ENCODE results near the gene NDUFAF2.
"Not testable (repeated sequence)": the region's sequence is repeated elsewhere in the genome, so short reads cannot be mapped to it uniquely, and the experiment has no call there.

Gene NDUFAF2

GRCh38 chr5:60993425-60993824 lies 48.4 kb downstream of the NDUFAF2 start:
- DNase-seq (ENCODE audit: low read depth) = no peak

DNA sequence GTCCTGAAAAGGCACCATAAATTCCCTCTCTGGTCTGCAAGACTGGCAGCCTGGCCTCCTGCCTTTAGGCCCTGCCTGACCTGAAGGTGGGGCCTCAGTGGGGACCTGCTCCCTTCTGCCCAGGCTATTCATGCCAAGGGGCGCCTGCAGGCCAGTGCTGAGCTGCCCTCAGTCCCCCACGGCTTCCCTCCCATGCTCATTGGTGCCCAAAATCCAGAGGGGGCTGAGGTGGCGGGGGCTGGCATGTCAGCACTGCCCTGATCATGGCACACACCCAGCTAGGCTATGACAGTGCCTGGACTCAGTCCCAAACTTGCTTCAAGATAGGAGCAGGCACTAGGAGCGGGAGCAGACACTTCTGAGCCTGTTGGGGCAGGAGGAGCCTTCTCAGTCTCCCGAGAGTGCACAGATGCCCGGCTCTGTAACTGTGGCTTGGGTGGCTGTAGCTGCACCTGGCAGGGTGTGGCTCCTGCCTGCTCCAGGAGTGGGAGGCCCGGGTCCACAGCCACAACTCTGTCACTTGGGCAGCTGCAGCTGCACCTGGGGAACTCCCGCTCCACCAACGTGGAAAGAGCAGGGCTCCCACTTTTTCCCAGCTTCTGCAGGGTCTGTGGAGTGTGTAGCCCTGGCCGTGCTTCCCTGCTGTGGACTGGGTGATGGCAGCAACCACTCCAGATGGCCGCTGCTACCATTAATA lies 49.0 kb downstream of the NDUFAF2 start:
- DNase-seq (ENCODE audit: low read depth) = no peak

DNA sequence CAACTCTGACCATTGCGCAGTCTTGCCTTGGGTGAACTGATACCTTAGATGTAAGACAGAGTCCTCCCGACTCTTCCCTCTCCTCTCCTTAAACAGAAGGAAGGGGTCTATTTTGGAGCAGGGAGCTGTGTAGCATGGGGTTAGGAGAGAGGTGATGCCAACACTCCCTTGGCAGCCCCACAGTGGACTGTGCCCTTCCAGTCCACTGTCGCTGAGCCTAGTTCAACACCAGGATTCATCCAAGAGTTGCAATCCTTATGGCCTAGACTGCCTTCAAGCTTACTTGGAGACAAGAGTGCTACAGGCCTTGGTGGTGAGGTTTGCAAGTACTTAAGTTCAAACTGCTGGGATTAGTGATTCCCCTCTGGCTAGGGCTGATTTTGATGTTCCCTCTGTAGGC lies 51.4 kb downstream of the NDUFAF2 start:
- no peak for DNase-seq (ENCODE audit: low read depth)

- no peak for DNase-seq (ENCODE audit: low read depth)
These were observed 52.7 kb downstream of the NDUFAF2 start for GRCh38 chr5:60997721-60998120.

- DNase-seq (ENCODE audit: low read depth) = peak; percentile 6
These were observed 55.9 kb downstream of the NDUFAF2 start for GRCh38 chr5:61000887-61001286.

GRCh38 chr5:61001647-61002046 lies 56.6 kb downstream of the NDUFAF2 start:
- no peak for DNase-seq (ENCODE audit: low read depth)

- no peak for DNase-seq (ENCODE audit: low read depth)
These were observed 57.8 kb downstream of the NDUFAF2 start for GRCh38 chr5:61002611-61003355.

DNA sequence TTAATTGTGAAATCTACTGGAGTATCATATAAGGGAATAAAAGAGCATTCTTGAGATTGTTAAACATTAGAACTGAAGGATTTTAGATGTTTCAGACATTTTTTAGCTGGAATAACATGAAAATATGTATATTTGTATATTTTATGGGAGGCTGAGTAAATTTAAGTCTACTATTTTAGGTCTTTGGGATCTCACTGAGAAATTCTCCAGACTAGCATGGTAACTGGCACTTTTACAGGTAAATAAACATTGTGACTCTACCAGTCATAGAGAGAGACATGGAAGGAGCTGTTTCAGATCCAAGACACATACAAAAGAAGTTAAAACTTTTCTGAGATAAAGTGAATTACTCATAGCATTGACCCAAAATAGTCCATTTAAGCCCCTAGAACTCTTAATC lies 59.4 kb downstream of the NDUFAF2 start:
- DNase-seq (ENCODE audit: low read depth) = no peak

GRCh38 chr5:61009907-61010306 lies 64.9 kb downstream of the NDUFAF2 start:
- no peak for DNase-seq (ENCODE audit: low read depth)

GRCh38 chr5:61010467-61011454 lies 65.8 kb downstream of the NDUFAF2 start:
- no peak for DNase-seq (ENCODE audit: low read depth)

DNA sequence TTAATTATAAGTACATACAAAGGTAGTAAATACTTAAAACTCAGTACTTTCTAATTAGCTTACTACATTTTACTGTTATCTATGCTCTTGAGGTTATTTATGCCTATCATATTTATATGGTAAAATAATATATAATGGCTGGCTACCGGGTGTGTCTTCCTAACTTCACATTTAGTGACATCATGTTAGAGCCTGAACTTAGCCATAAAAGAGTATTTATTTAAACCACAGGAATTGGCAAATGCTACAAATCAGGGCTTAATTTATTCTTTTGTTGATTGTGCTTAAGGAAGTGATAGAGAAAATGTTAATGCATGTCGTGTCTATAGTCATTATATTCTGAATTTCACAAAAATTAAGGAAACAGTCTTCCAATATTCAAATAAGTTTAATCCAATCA lies 73.1 kb downstream of the NDUFAF2 start:
- no peak for DNase-seq (ENCODE audit: low read depth)

GRCh38 chr5:61019642-61020041 lies 74.6 kb downstream of the NDUFAF2 start:
- DNase-seq (ENCODE audit: low read depth) = no peak

DNA sequence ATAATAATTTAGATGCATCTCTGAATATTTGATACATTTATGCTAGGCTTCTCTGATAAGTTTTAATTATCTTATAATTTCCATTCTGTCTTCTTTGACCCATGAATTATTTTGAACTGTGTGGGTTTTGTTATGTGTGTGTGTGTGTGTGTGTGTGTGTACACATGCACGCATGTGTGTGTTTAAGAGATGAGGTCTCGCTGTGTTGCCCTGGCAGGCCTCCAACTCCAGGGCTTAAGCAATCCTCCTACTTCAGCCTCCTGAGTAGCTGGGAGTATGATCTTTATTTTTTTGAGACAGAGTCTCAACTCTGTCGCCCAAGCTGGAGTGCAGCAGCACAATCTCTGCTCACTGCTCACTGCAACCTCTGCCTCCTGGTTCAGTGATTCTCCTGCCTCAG lies 75.4 kb downstream of the NDUFAF2 start:
- DNase-seq (ENCODE audit: low read depth) = no peak

GRCh38 chr5:61023131-61023530 lies 78.1 kb downstream of the NDUFAF2 start:
- DNase-seq (ENCODE audit: low read depth) = no peak

GRCh38 chr5:61026004-61026403 lies 81.0 kb downstream of the NDUFAF2 start:
- no peak for DNase-seq (ENCODE audit: low read depth)

DNA sequence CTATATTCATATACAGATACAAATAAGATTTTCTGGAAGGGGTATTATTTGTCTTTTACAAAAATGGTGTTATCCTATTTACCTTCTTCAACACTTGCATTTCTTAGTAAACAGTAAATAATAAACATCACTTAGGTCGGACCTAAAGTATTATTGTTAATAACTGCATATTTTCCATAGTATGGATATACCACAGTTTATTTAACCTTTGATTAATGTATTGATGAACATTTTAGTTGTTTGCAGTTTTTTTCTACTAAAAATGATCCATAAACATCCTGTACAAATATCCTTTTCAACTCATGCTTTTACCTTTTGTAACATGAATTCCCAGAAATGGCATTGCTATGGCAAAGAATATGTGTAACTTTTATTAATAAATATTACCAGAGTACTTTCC lies 83.4 kb downstream of the NDUFAF2 start:
- DNase-seq (ENCODE audit: low read depth) = no peak

- DNase-seq (ENCODE audit: low read depth) = no peak
These were observed 84.6 kb downstream of the NDUFAF2 start for GRCh38 chr5:61029456-61030162.

DNA sequence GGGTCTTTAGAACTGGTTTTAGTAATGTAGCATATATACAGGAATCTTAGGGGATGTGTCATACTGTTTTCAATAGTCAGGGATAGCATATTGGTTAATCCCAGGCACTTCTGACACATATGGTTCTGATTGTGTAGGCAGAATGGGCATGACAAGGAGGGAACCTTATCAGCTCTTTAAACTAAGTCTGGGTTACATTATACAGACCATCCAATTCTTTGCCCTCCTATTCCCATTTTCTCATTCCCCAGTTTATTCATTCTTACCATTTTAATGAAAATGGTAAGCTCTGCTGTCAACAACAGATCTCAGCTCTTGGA lies 85.1 kb downstream of the NDUFAF2 start:
- DNase-seq (ENCODE audit: low read depth) = no peak

DNA sequence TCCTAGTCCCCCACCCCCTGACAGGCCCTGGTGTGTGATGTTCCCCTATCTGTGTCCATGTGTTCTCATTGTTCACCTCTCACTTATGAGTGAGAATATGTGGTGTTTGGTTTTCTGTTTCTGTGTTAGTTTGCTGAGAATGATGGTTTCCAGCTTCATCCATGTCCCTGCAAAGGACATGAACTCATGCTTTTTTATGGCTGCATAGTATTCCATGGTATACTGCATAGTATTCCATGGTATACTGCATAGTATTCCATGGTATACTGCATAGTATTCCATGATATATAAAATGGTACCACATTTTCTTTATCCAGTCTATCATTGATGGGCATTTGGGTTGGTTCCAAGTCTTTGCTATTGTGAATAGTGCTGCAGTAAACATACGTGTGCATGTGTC lies 86.3 kb downstream of the NDUFAF2 start:
- DNase-seq (ENCODE audit: low read depth) = not testable (repeated sequence)

- DNase-seq (ENCODE audit: low read depth) = no peak
These were observed 99.5 kb downstream of the NDUFAF2 start for GRCh38 chr5:61044545-61044944.

GRCh38 chr5:61047346-61047745 lies 102.3 kb downstream of the NDUFAF2 start:
- no peak for DNase-seq (ENCODE audit: low read depth)

DNA sequence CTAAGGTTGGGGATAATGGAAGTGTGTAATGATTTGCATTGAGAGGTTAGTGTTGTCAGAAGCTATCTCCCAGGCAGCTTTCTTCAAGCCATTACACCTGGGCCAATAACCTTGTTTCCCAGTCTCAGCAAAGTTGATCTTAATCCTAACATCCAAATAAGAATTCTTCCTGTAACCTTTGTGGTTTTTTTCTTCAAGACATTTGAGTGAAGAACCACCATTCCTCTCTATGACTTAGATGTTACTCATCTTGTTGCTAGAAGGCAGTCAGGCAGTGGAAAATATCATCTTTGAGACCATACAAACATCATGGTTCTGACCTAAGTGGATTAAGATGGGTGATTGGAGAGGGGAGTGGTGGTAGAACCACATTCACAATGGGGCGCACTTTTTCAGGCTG lies 103.5 kb downstream of the NDUFAF2 start:
- peak; percentile 24 for DNase-seq (ENCODE audit: low read depth)
